Middle frontal gyrus (tissue), 1 donor: Measurements from ENCODE around the gene MCRS1.

Experiments
- DNase-seq: peaks from one replicate; pipeline ENCODE4 v3.0.0-alpha.2; 2015; ENCODE audit warnings: low spot score; ENCODE audit errors: extremely low spot score

Gene MCRS1

GRCh38 chr12:49556391-49557186, 11.4 kb downstream of the MCRS1 start:
- no peak for DNase-seq

DNA sequence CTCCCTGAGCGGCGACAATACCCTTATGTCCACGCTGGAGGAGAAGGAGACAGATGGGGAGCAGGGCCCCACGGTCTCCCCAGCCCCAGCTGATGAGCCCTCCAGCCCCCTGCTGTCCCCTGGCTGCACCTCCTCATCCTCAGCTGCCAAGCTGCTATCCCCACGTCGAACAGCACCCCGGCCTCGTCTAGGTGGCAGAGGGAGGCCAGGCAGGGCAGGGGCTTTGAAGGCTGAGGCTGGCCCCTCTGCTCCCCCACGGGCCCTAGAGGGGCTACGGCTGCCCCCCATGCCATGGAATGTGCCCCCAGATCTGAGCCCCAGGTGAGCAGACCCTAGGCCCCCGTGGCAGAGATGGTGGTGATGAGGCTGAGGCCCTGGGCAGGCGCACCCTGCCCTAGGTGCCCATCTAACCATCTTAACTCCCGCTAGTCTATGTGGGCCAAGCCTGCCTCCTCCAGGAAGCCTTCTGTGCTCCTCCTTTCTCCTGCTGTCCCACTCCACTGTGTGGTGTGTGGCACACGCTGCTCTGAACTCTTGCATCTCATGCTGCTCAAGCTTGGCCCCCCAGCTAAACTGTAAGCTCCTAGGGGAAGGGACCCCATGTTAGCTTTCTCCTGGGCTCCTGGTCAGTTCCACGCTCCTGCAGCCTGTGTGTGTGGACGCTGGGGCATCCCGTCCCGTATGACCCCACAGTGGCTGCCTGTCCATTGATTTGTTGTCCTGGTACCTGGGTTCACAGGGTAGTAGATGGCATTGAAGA, 12.1 kb downstream of the MCRS1 start:
- DNase-seq: no peak

DNA sequence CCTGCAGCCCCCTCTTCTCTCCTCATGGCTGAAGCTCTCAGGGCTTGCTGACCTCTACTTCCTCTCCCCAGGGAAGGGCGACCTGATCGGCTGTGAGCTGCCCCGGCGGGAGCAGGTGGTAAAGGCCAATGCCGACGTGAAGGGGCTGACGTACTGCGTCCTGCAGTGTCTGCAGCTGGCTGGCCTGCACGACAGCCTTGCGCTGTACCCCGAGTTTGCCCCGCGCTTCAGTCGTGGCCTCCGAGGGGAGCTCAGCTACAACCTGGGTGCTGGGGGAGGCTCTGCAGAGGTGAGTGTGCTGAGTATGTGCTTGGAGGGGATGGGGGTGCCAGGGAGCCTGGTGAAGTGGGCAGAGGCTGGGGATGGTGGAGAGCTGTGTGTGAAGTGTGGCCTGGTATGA, 13.7 kb downstream of the MCRS1 start:
- no peak for DNase-seq

DNA sequence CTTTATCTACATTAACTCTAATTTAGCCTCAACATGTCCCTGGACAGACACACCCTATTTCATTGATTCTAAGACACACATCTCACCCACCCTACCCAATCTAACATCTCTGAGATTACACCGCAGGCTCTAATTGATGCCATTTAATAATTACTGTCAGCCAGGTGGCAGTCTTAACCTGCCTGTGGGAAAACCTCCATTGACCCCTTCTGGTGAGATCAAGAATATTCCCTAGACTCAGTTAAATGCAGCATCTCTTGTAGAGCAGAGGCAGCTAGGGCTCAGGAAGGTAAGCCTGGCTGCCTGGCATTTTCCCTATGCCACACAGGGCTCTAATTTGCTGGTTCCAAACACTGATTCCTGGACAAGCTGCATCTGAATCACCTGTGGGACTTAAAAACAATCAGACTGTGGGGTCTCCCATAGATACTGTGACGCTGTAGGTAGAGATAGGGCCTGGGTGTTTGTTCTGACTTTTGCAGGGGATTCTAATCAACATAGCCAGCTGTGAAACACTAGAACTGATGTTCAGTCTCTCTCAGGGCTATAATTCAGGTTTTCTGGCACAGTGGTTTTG, 14.3 kb downstream of the MCRS1 start:
- no peak for DNase-seq

GRCh38 chr12:49552899-49553298, 15.0 kb downstream of the MCRS1 start:
- DNase-seq: no peak

GRCh38 chr12:49552425-49552824, 15.5 kb downstream of the MCRS1 start:
- no peak for DNase-seq

DNA sequence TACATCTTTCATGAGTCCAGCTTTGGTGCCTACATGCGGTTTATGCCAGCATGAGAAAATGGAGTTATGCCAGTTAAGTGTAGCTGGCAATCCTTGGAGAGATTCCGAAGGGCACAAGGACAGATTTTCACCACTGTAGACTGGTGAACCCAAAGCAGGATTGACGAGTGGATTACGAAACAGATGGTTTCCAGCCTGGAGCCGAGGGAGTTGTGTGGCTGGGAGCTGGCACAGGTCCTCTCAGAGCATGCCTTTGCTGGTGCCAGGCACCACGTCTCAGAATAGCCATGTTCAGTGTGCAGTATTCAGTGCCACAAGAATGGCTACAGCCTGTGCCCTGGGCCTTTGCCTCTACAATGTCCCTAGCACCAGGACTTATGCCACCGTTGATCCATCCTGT, 15.9 kb downstream of the MCRS1 start:
- peak; percentile 48 for DNase-seq

GRCh38 chr12:49550693-49551252, 17.2 kb downstream of the MCRS1 start:
- no peak for DNase-seq

DNA sequence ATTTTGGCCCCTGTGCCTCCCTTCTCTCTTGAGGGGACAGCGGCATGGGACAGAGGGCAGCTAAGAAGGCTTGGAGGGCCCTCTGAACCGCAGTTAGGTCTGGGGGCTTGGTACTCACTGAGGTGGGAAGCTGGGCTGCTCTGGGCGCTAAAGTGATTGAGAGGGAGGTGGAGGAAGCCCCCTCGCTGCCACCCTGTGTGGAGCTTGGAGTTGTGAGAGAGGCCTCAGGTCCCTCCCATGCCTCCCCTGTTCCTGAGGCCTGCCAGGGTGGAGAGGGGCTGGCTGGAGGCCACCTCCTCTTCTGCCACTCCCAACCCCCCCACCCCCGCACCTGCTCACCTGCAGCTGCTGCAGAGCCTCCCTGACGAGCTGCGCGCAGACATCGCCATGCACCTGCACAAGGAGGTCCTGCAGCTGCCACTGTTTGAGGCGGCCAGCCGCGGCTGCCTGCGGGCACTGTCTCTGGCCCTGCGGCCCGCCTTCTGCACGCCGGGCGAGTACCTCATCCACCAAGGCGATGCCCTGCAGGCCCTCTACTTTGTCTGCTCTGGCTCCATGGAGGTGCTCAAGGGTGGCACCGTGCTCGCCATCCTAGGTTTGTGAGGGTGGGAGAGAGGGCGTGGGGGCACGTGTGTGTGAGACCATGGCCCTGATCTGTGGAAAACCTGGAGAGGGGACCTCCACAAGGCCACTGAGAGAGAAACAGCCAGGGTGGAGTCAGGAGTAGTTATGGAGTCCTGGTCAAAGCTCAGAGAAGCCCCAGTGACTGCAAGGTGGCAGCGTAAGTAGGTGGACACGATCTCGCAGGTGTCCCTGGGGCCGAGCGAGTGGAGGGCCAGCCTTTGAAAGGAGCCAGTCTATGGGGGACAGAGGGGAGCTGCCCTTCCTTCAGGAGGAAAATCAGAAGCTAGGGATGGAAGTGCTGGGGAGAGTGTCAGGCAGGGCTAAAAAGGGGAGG, 17.9 kb downstream of the MCRS1 start:
- no peak for DNase-seq

- no peak for DNase-seq
These were observed 18.9 kb downstream of the MCRS1 start for GRCh38 chr12:49548822-49549648.

GRCh38 chr12:49548481-49548821, 19.5 kb downstream of the MCRS1 start:
- DNase-seq: no peak

- no peak for DNase-seq
These were observed 20.8 kb downstream of the MCRS1 start for GRCh38 chr12:49547090-49547690.

- no peak for DNase-seq
These were observed 21.5 kb downstream of the MCRS1 start for GRCh38 chr12:49546481-49546880.

DNA sequence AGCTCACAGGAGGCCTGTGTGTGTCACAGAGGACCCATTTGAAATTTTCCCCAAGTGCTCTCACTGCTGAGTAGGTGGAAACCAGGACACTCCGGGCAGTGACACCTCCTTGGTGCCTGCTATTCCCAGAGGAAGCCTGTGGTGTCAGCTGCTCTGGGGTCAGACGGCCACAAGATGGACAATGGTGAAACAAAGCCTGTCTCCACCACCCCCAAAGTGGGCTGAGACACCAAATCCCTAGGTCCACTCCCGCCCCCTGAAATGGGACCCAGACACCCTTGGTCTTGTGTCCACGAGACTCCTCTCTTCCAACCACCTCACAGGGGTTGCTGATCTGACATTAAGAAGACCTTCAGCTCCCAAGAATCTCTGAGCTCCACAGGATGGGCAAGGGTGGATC, 22.1 kb downstream of the MCRS1 start:
- DNase-seq: no peak

DNA sequence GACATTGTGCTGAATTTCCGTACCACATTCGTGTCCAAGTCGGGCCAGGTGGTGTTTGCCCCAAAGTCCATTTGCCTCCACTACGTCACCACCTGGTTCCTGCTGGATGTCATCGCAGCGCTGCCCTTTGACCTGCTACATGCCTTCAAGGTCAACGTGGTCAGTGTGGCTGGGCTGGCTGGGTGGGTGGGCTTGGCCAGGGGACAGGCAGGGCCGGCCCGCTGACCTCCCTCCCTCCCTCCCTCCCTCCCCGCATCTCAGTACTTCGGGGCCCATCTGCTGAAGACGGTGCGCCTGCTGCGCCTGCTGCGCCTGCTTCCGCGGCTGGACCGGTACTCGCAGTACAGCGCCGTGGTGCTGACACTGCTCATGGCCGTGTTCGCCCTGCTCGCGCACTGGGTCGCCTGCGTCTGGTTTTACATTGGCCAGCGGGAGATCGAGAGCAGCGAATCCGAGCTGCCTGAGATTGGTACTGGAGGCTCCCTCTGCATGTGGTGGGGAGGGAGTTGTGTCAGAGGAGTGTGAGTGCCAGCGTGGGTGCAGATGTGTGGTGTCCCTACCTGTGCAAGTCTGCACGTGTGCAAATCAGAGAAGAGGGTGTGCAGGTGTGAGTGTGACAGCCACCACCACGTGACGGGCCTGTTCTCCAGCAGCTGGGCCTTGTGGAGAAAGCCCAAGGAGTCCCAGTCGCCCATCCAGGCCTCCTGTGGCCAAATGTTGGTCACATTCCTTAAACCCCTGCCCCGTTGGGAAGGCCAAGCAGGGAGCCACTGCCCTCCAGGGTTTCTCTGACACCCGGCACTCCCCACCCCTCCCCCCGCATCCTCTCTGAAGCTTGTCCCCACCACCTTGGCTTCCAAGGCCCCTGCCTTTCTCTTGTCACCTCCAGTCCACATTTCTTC, 23.8 kb downstream of the MCRS1 start:
- no peak for DNase-seq

DNA sequence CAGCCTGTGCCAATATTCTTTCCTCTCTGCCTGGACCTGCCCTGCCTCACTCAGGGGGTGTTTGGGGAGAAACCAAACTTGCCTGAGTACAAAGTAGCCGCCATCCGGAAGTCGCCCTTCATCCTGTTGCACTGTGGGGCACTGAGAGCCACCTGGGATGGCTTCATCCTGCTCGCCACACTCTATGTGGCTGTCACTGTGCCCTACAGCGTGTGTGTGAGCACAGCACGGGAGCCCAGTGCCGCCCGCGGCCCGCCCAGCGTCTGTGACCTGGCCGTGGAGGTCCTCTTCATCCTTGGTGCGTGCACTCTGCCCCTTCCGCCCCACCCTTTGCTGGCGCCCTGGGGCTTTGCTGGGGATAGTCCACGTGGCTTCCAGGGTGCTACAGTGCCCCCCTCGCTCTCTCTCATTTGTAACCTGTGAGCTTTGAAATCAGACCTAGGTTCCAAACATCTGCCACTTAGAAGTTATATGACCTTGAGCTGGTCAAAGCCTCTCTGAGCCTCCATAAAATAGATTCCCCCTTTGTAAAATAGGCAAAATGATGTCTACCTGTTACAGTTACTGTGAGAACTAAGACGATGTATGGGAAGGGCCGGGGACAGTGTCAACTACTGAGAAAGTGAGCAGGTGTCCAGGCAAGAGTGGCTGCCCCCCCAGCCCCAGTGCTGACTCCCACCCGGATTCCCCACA, 24.6 kb downstream of the MCRS1 start:
- no peak for DNase-seq

GRCh38 chr12:49542592-49543160, 25.3 kb downstream of the MCRS1 start:
- DNase-seq: no peak
